Measurements from ENCODE around the gene ARL11.

- TF ChIP-seq CTCF (IDR thresholded peaks at IDR 0.05; ENCODE audit: low read length) = no peak
- TF ChIP-seq EZH2 (optimal IDR thresholded peaks at IDR 0.05; ENCODE audit: low read depth, low read length) = no peak
- no peak for TF ChIP-seq EZH2phosphoT487 (IDR thresholded peaks at IDR 0.05; ENCODE audit: low read length)
Observed at GRCh38 chr13:49655906-49656305, 27.6 kb downstream of the ARL11 start.

Measured in MM.1S (cell line).